Body of pancreas (tissue), 4 donors: ENCODE results near the gene MEGF10. TPM values are rescaled to one million over a fixed set of nuclear protein-coding genes. Genes with fewer than 3 reads are reported as not detected.

Experiments
- ATAC-seq: fragments of 150-250 bp; one replicate; pipeline ENCODE4 v1.9.1; 2016
- DNase-seq, 4 donors: peaks; one replicate each; pipeline ENCODE4 v3.0.0-alpha.2; 2019
- H3K27ac ChIP-seq, 4 donors: fragments of 200-600 bp; sonication (generic); 1 replicate in 3 of 4; 2 replicates in 1 of 4; pipeline versions ENCODE4 v1.5.1 to v1.6.1; 2016 to 2019; ENCODE audit warnings: mild to moderate bottlenecking in 1 of 4, mixed read lengths in 1 of 4, moderate library complexity in 1 of 4
- H3K27me3 ChIP-seq, 2 donors: fragments of 200-600 bp; sonication (generic); one replicate each; pipeline ENCODE4 v1.6.0; 2016; ENCODE audit warnings: mild to moderate bottlenecking in 1 of 2
- H3K36me3 ChIP-seq, 2 donors: fragments of 200-600 bp; sonication (generic); replicated peaks in 1 of 2; 2 replicates each; pipeline ENCODE4 v1.5.1; 2016; ENCODE audit warnings: low read depth in 2 of 2; ENCODE audit not compliant: insufficient read depth in 1 of 2
- H3K4me1 ChIP-seq: fragments of 200-600 bp; sonication (generic); one replicate; pipeline ENCODE4 v1.6.0; 2016
- H3K4me3 ChIP-seq, 2 donors: fragments of 200-600 bp; sonication (generic); 1 replicate in 1 of 2; 2 replicates in 1 of 2; pipeline ENCODE4 v1.5.1; 2016 to 2019
- H3K9me3 ChIP-seq, 3 donors: fragments of 200-600 bp; sonication (generic); 1 replicate in 2 of 3; 2 replicates in 1 of 3; pipeline ENCODE4 v1.5.1; 2016
- POLR2A ChIP-seq, 3 donors: fragments of 450-650 bp; IDR thresholded peaks; one replicate each; pipeline ENCODE4 v1.6.1; 2016; ENCODE audit warnings: antibody characterized with exemption in 3 of 3, mild to moderate bottlenecking in 2 of 3
- WGBS, 2 donors: methylation state at CpG; one replicate each; pipeline ENCODE4 v1.1.5; 2017; 5-methylcytosine and 5-hydroxymethylcytosine counted together
- intact Hi-C: fragments of 100-400 bp; cut with DNase I; formaldehyde crosslinking; loops from one replicate; pipeline ENCODE4 v1.15.1; 2023
- total RNA-seq, 2 donors: library from RNA; depleted of rRNA; stranded (reverse); fragments of >200 nt; gene quantifications; one replicate each; pipeline ENCODE4 v1.1.0, GENCODE V29; 2016
- TF ChIP-seq, protein P1 (sequence below), 7 experiments: fragments of 450-650 bp in 4 of 7; fragments of 200-600 bp in 3 of 7; sonication (generic) in 3 of 7; IDR thresholded peaks; one replicate each; pipeline ENCODE4 v1.5.1; 2016 to 2019; ENCODE audit warnings: antibody characterized with exemption in 7 of 7

MEGF10 gene
- total RNA-seq, 2 donors from 2014 or later = under 0.01 TPM; not detected in 1

DNA sequence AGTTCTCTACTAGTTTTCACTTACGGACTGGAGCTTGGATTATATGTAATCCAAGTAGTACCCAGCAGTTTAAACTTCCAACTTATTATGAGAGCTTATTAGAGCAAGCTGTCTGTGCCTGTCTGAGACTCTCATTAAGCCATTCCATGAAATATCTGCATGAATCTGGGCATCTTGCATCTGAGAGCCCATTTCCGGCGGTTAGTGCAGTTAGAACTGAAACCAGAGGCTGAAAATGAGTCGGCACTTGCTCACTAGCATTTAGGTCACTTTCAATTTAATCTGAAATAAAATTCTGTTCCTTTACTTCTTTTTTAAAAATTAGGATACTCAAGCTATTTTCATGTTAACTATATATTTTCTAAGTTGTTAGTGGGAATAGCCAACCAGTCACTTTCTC is 102.2 kb downstream of the MEGF10 start:
- Histone ChIP-seq H3K4me1 (no peaks in the 10 kb centered on the region), H3K4me3 (no peak overlapping the region), H3K36me3 (no peaks in the 10 kb centered on the region), H3K9me3 (no peaks in the 10 kb centered on the region), H3K27me3 (no peaks in the 10 kb centered on the region), H3K27ac (no peak overlapping the region)
- intact Hi-C loops = no loop called here
- TF ChIP-seq POLR2A (IDR thresholded peaks at IDR 0.05) = no peak
- TF ChIP-seq, protein P1, sequence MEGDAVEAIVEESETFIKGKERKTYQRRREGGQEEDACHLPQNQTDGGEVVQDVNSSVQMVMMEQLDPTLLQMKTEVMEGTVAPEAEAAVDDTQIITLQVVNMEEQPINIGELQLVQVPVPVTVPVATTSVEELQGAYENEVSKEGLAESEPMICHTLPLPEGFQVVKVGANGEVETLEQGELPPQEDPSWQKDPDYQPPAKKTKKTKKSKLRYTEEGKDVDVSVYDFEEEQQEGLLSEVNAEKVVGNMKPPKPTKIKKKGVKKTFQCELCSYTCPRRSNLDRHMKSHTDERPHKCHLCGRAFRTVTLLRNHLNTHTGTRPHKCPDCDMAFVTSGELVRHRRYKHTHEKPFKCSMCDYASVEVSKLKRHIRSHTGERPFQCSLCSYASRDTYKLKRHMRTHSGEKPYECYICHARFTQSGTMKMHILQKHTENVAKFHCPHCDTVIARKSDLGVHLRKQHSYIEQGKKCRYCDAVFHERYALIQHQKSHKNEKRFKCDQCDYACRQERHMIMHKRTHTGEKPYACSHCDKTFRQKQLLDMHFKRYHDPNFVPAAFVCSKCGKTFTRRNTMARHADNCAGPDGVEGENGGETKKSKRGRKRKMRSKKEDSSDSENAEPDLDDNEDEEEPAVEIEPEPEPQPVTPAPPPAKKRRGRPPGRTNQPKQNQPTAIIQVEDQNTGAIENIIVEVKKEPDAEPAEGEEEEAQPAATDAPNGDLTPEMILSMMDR (IDR thresholded peaks at IDR 0.05) = no peak
- no peak for DNase-seq
- ATAC-seq = no peak
- WGBS, 2 donors = 75 to 76% methylated on average over 4 of the region's 4 CpGs

DNA sequence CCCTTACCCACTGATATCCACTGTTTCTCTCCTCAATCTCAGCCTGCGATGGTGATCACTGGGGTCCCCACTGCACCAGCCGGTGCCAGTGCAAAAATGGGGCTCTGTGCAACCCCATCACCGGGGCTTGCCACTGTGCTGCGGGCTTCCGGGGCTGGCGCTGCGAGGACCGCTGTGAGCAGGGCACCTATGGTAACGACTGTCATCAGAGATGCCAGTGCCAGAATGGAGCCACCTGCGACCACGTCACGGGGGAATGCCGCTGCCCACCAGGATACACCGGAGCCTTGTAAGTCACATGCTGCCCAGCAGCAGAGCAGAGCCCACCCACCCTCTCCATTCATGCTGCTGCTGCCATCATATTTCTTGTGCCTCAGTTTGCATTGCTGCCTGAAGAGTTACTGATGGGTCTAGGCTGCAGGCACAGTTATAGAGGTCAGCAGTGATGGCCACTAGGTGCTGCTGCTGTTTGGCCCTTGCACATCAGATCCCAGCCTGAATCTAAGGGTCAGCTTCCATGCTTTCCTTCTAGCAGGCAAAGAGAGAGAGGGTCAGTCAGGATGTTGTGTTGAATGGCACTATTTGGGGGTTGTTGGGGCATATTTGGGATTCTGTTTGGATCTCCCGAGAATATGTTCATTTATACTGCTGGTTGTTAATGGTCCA is 106.0 kb downstream of the MEGF10 start:
- ATAC-seq = no peak
- no peaks in the 10 kb centered on the region for H3K9me3 ChIP-seq
- no peak overlapping the region for H3K27ac ChIP-seq
- DNase-seq = no peak
- WGBS, 2 donors = 86 to 89% methylated on average over 2 to 14 of the region's 15 CpGs
- no peaks in the 10 kb centered on the region for H3K27me3 ChIP-seq
- TF ChIP-seq, protein P1 (IDR thresholded peaks at IDR 0.05) = no peak
- TF ChIP-seq POLR2A (IDR thresholded peaks at IDR 0.05) = no peak
- H3K36me3 ChIP-seq = no peaks in the 10 kb centered on the region
- intact Hi-C loops = no loop called here
- no peaks in the 10 kb centered on the region for H3K4me1 ChIP-seq
- H3K4me3 ChIP-seq = no peak overlapping the region

DNA sequence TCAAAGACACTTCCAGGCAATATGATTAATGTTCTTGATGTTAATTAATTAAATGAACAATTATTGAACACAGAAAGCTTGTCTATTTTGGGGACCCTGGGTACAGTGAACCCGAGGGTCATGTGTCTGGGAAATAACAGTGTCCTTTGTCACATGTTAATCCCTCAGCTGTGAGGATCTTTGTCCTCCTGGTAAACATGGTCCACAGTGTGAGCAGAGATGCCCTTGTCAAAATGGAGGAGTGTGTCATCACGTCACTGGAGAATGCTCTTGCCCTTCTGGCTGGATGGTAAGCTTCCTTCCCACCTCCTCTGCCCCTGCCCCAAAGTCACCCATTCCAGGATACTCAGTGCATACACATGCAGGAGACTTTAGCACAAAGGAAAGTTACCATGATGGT is 107.9 kb downstream of the MEGF10 start:
- no peak overlapping the region for H3K4me3 ChIP-seq
- 54 to 60% methylated on average over 2 of the region's 2 CpGs for WGBS, 2 donors
- intact Hi-C loops = no loop called here

DNA sequence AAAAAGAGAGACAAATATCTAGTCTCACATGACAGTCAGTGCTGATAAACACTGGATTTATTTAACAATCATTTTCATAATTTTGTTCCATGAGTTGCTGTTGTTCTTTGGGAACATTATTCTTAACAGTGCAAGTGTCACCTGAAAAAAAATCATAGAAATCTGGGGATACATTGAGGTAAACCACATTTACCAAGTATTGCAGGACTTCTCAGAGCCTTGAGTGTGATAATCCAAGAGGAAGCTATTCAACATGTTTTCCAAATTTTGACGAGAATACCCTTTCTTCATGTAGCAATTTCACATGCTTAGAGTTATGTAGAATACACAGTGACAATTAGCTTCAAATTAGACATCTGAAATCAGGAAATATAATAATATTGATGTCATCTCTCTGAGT is 108.5 kb downstream of the MEGF10 start:
- no peak overlapping the region for H3K4me3 ChIP-seq
- no peaks in the 10 kb centered on the region for H3K36me3 ChIP-seq
- TF ChIP-seq, protein P1 (IDR thresholded peaks at IDR 0.05) = no peak
- no peak for TF ChIP-seq POLR2A (IDR thresholded peaks at IDR 0.05)
- H3K27me3 ChIP-seq = no peaks in the 10 kb centered on the region
- no peaks in the 10 kb centered on the region for H3K9me3 ChIP-seq
- no peak for DNase-seq
- H3K27ac ChIP-seq = no peak overlapping the region
- 24 to 55% methylated on average over 1 of the region's 1 CpG for WGBS, 2 donors
- intact Hi-C loops = no loop called here
- no peaks in the 10 kb centered on the region for H3K4me1 ChIP-seq
- no peak for ATAC-seq

More for the DNA sequence above, 107.9 kb downstream of the MEGF10 start:
- H3K4me1 ChIP-seq = no peaks in the 10 kb centered on the region
- H3K27ac ChIP-seq = no peak overlapping the region
- H3K9me3 ChIP-seq = no peaks in the 10 kb centered on the region
- TF ChIP-seq, protein P1 (IDR thresholded peaks at IDR 0.05) = no peak
- no peak for TF ChIP-seq POLR2A (IDR thresholded peaks at IDR 0.05)
- no peaks in the 10 kb centered on the region for H3K27me3 ChIP-seq
- no peaks in the 10 kb centered on the region for H3K36me3 ChIP-seq
- DNase-seq (no peak), ATAC-seq (no peak)

DNA sequence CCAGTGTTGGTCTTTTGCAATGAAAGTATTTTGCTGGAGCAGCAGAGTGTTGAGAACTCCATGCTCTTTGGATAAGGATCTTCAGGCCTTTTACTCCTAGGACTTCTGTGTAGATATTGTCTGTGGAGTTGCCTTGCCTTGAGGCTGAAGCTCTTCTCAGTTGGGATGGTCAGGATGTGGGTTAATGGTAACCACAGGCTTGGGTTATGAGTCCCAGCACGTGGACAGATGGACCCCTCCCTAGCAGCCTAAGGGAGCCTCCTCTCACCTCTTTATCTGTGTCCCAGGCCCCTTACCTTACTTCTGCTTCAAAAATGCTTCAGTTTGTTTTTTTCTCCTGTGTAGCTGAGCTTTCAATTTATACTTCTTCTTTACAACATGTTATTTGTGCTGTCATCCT is 109.9 kb downstream of the MEGF10 start:
- ATAC-seq (no peak), DNase-seq (no peak)
- H3K27me3 ChIP-seq = no peaks in the 10 kb centered on the region
- intact Hi-C loops = no loop called here
- no peaks in the 10 kb centered on the region for H3K9me3 ChIP-seq
- H3K27ac ChIP-seq = no peak overlapping the region
- H3K4me3 ChIP-seq = no peak overlapping the region
- no peak for TF ChIP-seq POLR2A (IDR thresholded peaks at IDR 0.05)
- TF ChIP-seq, protein P1 (IDR thresholded peaks at IDR 0.05) = no peak
- H3K4me1 ChIP-seq = no peaks in the 10 kb centered on the region
- H3K36me3 ChIP-seq = no peaks in the 10 kb centered on the region
- WGBS, 2 donors = 29 to 47% methylated on average over 1 of the region's 1 CpG
